Transverse colon (tissue), 4 donors: Measurements from ENCODE around the gene ZNF280A.

Source experiments
- EP300 ChIP-seq: sonication (generic); formaldehyde crosslinking; IDR thresholded peaks from one replicate; pipeline ENCODE4 v1.6.1; 2017; ENCODE audit warnings: antibody characterized with exemption, low read depth
- POLR2A ChIP-seq: fragments of 450-650 bp; IDR thresholded peaks from one replicate; pipeline ENCODE4 v1.6.1; 2016; ENCODE audit warnings: antibody characterized with exemption, mild to moderate bottlenecking, moderate library complexity
- POLR2AphosphoS5 ChIP-seq, 3 donors: sonication (generic); formaldehyde crosslinking; IDR thresholded peaks; one replicate each; pipeline ENCODE4 v1.6.1; 2016; ENCODE audit warnings: antibody characterized with exemption in 3 of 3
- TF ChIP-seq, protein P1 (sequence below), 5 experiments: fragments of 200-600 bp in 3 of 5; fragments of 450-650 bp in 2 of 5; sonication (generic) in 3 of 5; IDR thresholded peaks; 1 replicate in 2 of 5; 2 replicates in 3 of 5; pipeline ENCODE4 v1.5.1; 2016 to 2017; ENCODE audit warnings: antibody characterized with exemption in 5 of 5, inconsistent platforms in 3 of 5, mild to moderate bottlenecking in 2 of 5, moderate library complexity in 1 of 5

GRCh38 chr22:22554587-22555284, 34.7 kb upstream of the ZNF280A start:
- no peak for TF ChIP-seq EP300
- TF ChIP-seq, protein P1, sequence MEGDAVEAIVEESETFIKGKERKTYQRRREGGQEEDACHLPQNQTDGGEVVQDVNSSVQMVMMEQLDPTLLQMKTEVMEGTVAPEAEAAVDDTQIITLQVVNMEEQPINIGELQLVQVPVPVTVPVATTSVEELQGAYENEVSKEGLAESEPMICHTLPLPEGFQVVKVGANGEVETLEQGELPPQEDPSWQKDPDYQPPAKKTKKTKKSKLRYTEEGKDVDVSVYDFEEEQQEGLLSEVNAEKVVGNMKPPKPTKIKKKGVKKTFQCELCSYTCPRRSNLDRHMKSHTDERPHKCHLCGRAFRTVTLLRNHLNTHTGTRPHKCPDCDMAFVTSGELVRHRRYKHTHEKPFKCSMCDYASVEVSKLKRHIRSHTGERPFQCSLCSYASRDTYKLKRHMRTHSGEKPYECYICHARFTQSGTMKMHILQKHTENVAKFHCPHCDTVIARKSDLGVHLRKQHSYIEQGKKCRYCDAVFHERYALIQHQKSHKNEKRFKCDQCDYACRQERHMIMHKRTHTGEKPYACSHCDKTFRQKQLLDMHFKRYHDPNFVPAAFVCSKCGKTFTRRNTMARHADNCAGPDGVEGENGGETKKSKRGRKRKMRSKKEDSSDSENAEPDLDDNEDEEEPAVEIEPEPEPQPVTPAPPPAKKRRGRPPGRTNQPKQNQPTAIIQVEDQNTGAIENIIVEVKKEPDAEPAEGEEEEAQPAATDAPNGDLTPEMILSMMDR (IDR thresholded peaks at IDR 0.05): no peak
- TF ChIP-seq POLR2AphosphoS5 (IDR thresholded peaks at IDR 0.05): no peak
- no peak for TF ChIP-seq POLR2A
